Measurements from ENCODE around the gene PSMD2. TPM values are rescaled to one million over a fixed set of nuclear protein-coding genes. Genes with fewer than 3 reads are reported as not detected.
A peak's percentile ranks its signal among the peaks of the same experiment; 100 is the strongest.

PSMD2 gene
- total RNA-seq, 1 experiment from 2014 or later, result 359 TPM

DNA sequence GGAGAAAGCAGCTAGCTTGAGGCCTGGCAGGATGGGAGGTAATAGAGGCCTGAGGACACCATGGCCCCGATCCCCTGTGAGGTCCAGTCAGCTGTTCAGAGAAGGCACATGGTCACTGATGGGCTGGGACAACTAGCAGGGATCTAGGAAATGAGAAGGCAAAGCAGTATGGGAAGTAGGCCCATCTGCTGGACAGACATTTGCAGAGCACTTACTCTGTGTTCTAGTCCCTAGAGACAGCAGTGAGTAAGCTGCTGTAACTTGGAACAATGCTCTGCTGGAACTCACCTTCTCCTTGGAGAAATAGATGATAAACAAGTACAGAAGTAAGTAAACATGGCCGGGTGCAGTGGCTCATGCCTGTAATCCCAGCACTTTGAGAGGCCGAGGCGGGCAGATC, 16.1 kb upstream of the PSMD2 start (continued):
- TF ChIP-seq ETV6 (CRISPR knock-in tag; IDR thresholded peaks at IDR 0.05) (no peak), IRF2 (CRISPR knock-in tag; IDR thresholded peaks at IDR 0.05; ENCODE audit: borderline replicate concordance, low read depth) (no peak), NFYB (CRISPR knock-in tag; conservative IDR thresholded peaks at IDR 0.05; ENCODE audit: low read depth) (no peak), ZMAT4 (CRISPR knock-in tag; IDR thresholded peaks at IDR 0.05) (no peak)

GRCh38 chr3:184283681-184284080, 15.4 kb upstream of the PSMD2 start:
- DNase-seq (ENCODE audit: low spot score) (no peak), ATAC-seq (no peak)
- TF ChIP-seq ZNF263 (CRISPR knock-in tag; IDR thresholded peaks at IDR 0.05; ENCODE audit: low read depth) (no peak), JUN (CRISPR knock-in tag; IDR thresholded peaks at IDR 0.05) (no peak), EMX1 (CRISPR knock-in tag; IDR thresholded peaks at IDR 0.05) (no peak), SMAD3 (CRISPR knock-in tag; IDR thresholded peaks at IDR 0.05; ENCODE audit: borderline replicate concordance) (no peak), PRDM15 (CRISPR knock-in tag; IDR thresholded peaks at IDR 0.05) (no peak), NR3C1 (CRISPR knock-in tag; conservative IDR thresholded peaks at IDR 0.05; ENCODE audit: low read depth) (no peak), SMAD4 (CRISPR knock-in tag; IDR thresholded peaks at IDR 0.05) (no peak), ZNF317 (CRISPR knock-in tag; IDR thresholded peaks at IDR 0.05; ENCODE audit: borderline replicate concordance, low read depth) (no peak)
- TF ChIP-seq, protein P1, sequence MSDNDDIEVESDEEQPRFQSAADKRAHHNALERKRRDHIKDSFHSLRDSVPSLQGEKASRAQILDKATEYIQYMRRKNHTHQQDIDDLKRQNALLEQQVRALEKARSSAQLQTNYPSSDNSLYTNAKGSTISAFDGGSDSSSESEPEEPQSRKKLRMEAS (CRISPR knock-in tag; IDR thresholded peaks at IDR 0.05), result no peak
- TF ChIP-seq, protein P2, sequence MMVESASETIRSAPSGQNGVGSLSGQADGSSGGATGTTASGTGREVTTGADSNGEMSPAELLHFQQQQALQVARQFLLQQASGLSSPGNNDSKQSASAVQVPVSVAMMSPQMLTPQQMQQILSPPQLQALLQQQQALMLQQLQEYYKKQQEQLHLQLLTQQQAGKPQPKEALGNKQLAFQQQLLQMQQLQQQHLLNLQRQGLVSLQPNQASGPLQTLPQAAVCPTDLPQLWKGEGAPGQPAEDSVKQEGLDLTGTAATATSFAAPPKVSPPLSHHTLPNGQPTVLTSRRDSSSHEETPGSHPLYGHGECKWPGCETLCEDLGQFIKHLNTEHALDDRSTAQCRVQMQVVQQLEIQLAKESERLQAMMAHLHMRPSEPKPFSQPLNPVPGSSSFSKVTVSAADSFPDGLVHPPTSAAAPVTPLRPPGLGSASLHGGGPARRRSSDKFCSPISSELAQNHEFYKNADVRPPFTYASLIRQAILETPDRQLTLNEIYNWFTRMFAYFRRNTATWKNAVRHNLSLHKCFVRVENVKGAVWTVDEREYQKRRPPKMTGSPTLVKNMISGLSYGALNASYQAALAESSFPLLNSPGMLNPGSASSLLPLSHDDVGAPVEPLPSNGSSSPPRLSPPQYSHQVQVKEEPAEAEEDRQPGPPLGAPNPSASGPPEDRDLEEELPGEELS (CRISPR knock-in tag; IDR thresholded peaks at IDR 0.05), result no peak
- ChIA-PET POLR2A (interaction anchor here (0.6 to 1.1 kb wide), 2 partner anchors 43 to 202 kb away, joined by 3 to 4 read pairs; no protein-coding TSS in a partner anchor), CTCF (interaction anchor here (0.6 to 2.1 kb wide), 4 partner anchors 23 to 516 kb away, joined by 3 to 11 read pairs (median 9); partner anchors contain the start of gene CAMK2N2)
- Mint-ChIP-seq H3K4me1 (peaks cover 5% of the 10 kb centered on the region; the same call in 1 of the 2 replicates), H3K27me3 (ENCODE audit: low read depth) (peaks cover 10% of the 10 kb centered on the region), H3K27ac (no peak overlapping the region), H3K9me3 (no peaks in the 10 kb centered on the region), H3K36me3 (no peaks in the 10 kb centered on the region), H3K4me3 (no peak overlapping the region)

GRCh38 chr3:184284696-184285095, 14.3 kb upstream of the PSMD2 start:
- no peaks in the 10 kb centered on the region for H3K36me3 Mint-ChIP-seq
- ChIA-PET POLR2A (interaction anchor here (1.1 kb wide), 1 partner anchor 44 kb away, joined by 4 read pairs; no protein-coding TSS in a partner anchor), CTCF (interaction anchor here (0.5 to 2.1 kb wide), 9 partner anchors 9 to 380 kb away, joined by 3 to 11 read pairs (median 3); partner anchors contain the start of genes CAMK2N2 and ECE2)
- H3K27me3 Mint-ChIP-seq (ENCODE audit: low read depth), result peaks cover 6% of the 10 kb centered on the region
- no peak overlapping the region for H3K27ac Mint-ChIP-seq
- TF ChIP-seq CTCF (IDR thresholded peaks at IDR 0.05) (peak; percentile 26; the same call in 1 of the 2 replicates), ETV6 (CRISPR knock-in tag; IDR thresholded peaks at IDR 0.05) (no peak)
- H3K4me3 Mint-ChIP-seq, result no peak overlapping the region
- H3K4me1 Mint-ChIP-seq, result peaks cover 5% of the 10 kb centered on the region; the same call in 1 of the 2 replicates
- ATAC-seq (peak; percentile 90), DNase-seq (ENCODE audit: low spot score) (peak; percentile 80)
- no peaks in the 10 kb centered on the region for H3K9me3 Mint-ChIP-seq

Measured in WTC11 (cell line).